VCaP (cell line): ENCODE data around the gene CD1C.

ENCODE experiments used
- H3K27ac ChIP-seq: fragments of 450-650 bp; 2 replicates; pipeline ENCODE4 v1.5.1; 2017
- TF ChIP-seq, protein P1 (sequence below): fragments of 450-650 bp; conservative IDR thresholded peaks from 2 replicates; pipeline ENCODE4 v1.5.1; 2017; ENCODE audit warnings: mild to moderate bottlenecking, moderate library complexity

CD1C gene

GRCh38 chr1:158286941-158287346 is 2.8 kb upstream of the CD1C start:
- no peak overlapping the region for H3K27ac ChIP-seq

GRCh38 chr1:158290321-158290844 is 660 bp downstream of the CD1C start:
- H3K27ac ChIP-seq = no peak overlapping the region
- TF ChIP-seq, protein P1, sequence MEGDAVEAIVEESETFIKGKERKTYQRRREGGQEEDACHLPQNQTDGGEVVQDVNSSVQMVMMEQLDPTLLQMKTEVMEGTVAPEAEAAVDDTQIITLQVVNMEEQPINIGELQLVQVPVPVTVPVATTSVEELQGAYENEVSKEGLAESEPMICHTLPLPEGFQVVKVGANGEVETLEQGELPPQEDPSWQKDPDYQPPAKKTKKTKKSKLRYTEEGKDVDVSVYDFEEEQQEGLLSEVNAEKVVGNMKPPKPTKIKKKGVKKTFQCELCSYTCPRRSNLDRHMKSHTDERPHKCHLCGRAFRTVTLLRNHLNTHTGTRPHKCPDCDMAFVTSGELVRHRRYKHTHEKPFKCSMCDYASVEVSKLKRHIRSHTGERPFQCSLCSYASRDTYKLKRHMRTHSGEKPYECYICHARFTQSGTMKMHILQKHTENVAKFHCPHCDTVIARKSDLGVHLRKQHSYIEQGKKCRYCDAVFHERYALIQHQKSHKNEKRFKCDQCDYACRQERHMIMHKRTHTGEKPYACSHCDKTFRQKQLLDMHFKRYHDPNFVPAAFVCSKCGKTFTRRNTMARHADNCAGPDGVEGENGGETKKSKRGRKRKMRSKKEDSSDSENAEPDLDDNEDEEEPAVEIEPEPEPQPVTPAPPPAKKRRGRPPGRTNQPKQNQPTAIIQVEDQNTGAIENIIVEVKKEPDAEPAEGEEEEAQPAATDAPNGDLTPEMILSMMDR = no peak

More at GRCh38 chr1:158286941-158287346, 2.8 kb upstream of the CD1C start:
- TF ChIP-seq, protein P1 = no peak

DNA sequence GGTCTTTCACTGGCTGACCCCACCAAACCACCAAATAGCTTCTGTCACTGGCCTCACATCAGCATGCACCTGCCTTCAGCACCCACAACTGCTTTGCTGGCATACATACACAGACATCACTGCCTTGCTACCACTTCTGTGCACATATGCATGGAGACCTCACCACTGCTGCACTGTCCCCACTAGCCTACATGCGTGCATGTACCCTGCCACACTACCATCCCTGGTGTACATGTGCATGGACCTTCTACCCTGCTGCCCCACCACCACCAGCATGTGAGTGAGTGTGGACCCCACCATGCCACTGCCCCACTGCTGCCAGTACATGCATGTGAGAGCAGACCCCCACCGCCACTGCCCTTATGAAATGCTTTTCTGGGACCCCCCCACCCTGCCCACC is 6.1 kb downstream of the CD1C start:
- TF ChIP-seq, protein P1 = no peak
- no peak overlapping the region for H3K27ac ChIP-seq

DNA sequence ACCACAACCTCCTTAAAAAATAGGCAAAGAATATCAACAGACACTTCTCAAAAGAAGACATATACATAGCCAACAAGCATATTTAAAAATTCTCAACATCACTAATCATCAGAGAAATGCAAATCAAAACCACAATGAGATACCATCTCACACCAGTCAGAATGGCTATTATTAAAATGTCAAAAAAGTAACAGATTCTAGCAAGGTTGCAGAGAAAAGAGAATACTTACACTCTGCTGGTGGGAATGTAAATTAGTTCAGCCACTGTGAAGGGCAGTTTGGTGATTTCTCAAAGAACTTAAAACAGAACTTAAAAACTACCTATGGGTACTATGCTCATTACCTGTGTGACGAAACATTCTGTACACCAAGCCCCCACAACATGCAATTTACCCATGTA is 20.9 kb downstream of the CD1C start:
- no peak overlapping the region for H3K27ac ChIP-seq
- TF ChIP-seq, protein P1 = no peak

DNA sequence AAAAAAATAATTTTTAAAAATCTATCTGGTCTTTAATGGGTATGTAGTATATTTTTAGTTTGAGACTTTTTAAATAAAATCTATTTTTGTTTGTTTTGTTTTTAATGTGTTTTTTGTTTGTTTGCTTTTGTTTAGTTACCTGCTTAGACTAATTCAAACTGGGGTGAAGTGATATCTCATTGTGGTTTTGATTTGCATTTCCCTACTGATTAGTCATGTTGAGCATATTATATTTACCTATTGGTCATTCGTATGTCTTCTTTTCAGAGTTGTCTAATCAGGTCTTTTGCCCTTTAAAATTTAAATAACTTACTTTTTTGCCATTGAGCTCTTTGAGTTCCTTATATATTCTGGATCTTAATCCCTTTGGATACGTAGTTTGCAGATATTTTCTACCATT is 21.3 kb downstream of the CD1C start:
- no peak overlapping the region for H3K27ac ChIP-seq
- TF ChIP-seq, protein P1 = no peak

- TF ChIP-seq, protein P1 = no peak
- H3K27ac ChIP-seq = no peak overlapping the region
These were observed 34.1 kb downstream of the CD1C start for GRCh38 chr1:158323866-158324265.

GRCh38 chr1:158324395-158324794 is 34.7 kb downstream of the CD1C start:
- no peak overlapping the region for H3K27ac ChIP-seq
- TF ChIP-seq, protein P1 = no peak
